HCT116 (cell line): ENCODE data around the gene ARHGAP28. TPM values are rescaled to one million over a fixed set of nuclear protein-coding genes. Genes with fewer than 3 reads are reported as not detected.

Experiments used
- ATAC-seq: fragments of 200-7000 bp; cut with Tn5 transposase; 2 replicates; pipeline ENCODE4 v1.9.1; 2020; ENCODE audit warnings: mild to moderate bottlenecking, moderate library complexity
- BruUV-seq: library from RNA; stranded (reverse); fragments of 400-500 nt; replicated peaks from 2 replicates; lab custom pipeline; 2021; lab: Mats Ljungman, UMichigan
- CTCF ChIA-PET: fragments of 300-600 bp; sonication (Branson Sonifier 250); formaldehyde crosslinking; loops from one replicate; lab custom pipeline; 2021; ENCODE audit warnings: antibody characterized with exemption; lab: Charles Lee
- POLR2A ChIA-PET: fragments of 300-600, 350-600 bp; sonication (Branson Sonifier 250); formaldehyde crosslinking; loops from one replicate; lab custom pipeline; 2021; ENCODE audit warnings: antibody characterized with exemption; lab: Charles Lee
- RAD21 ChIA-PET, 2 experiments: fragments of 300-600 bp; sonication (Branson Sonifier 250); formaldehyde crosslinking; loops; one replicate each; lab custom pipeline; 2023; ENCODE audit warnings: low total read pairs in 2 of 2; ENCODE audit not compliant: uncharacterized antibody in 2 of 2, unreplicated experiment in 2 of 2, low non-redundant PET in 1 of 2; lab: Charles Lee
- DNase-seq: peaks from one replicate; pipeline ENCODE4 v3.0.0-alpha.2; 2010; ENCODE audit warnings: low read depth, low spot score
- H2AFZ ChIP-seq: fragments of 200-600 bp; shearing (Covaris generic), sonication (generic); 2 replicates; pipeline ENCODE4 v1.6.1; 2017; ENCODE audit warnings: low read depth, mixed run types, mixed read lengths, antibody characterized with exemption, low read length; ENCODE audit not compliant: poor library complexity, severe bottlenecking
- H3K27ac ChIP-seq: 2 replicates; pipeline ENCODE4 v1.5.1; 2012; ENCODE audit warnings: low read depth, low read length
- H3K27me3 ChIP-seq: fragments of 200-600 bp; sonication (generic); 2 replicates; pipeline ENCODE4 v1.6.1; 2016; ENCODE audit warnings: mixed run types, low read length, mixed read lengths; ENCODE audit not compliant: insufficient read depth
- H3K36me3 ChIP-seq, 2 experiments: fragments of 200-500 bp in 1 of 2; fragments of 200-600 bp in 1 of 2; sonication (Bioruptor generic) in 1 of 2; sonication (generic) in 1 of 2; 2 replicates each; pipeline versions ENCODE4 v1.5.1 to v1.6.1; 2014 to 2016; ENCODE audit warnings: low read length in 2 of 2, inconsistent platforms in 1 of 2, mixed read lengths in 1 of 2, mixed run types in 1 of 2; ENCODE audit not compliant: insufficient read depth in 2 of 2, control insufficient read depth in 1 of 2
- H3K4me1 ChIP-seq, 2 experiments: fragments of 200-600 bp in 1 of 2; sonication (generic) in 1 of 2; 2 replicates each; pipeline versions ENCODE4 v1.5.1 to v1.6.1; 2012 to 2017; ENCODE audit warnings: low read length in 2 of 2, inconsistent platforms in 1 of 2, mild to moderate bottlenecking in 1 of 2, mixed read lengths in 1 of 2, mixed run types in 1 of 2, moderate library complexity in 1 of 2; ENCODE audit not compliant: insufficient read depth in 2 of 2, control insufficient read depth in 1 of 2
- H3K4me2 ChIP-seq: fragments of 200-600 bp; sonication (generic); 2 replicates; pipeline ENCODE4 v1.6.1; 2017; ENCODE audit warnings: mixed run types, low read length, mixed read lengths
- H3K4me3 ChIP-seq, 2 experiments: fragments of 200-600 bp in 1 of 2; sonication (generic) in 1 of 2; replicated peaks in 1 of 2; 2 replicates each; pipeline ENCODE4 v1.5.1; 2011 to 2016; ENCODE audit warnings: low read length in 2 of 2, control low read depth in 1 of 2, low read depth in 1 of 2, mild to moderate bottlenecking in 1 of 2, mixed read lengths in 1 of 2, mixed run types in 1 of 2
- H3K79me2 ChIP-seq: fragments of 200-600 bp; sonication (generic); 2 replicates; pipeline ENCODE4 v1.6.1; 2017; ENCODE audit warnings: mild to moderate bottlenecking, mixed run types, low read length, moderate library complexity, mixed read lengths; ENCODE audit not compliant: insufficient read depth
- H3K9ac ChIP-seq: fragments of 200-600 bp; sonication (generic); 2 replicates; pipeline ENCODE4 v1.6.1; 2016; ENCODE audit warnings: low read length, mixed read lengths
- H3K9me2 ChIP-seq: fragments of 200-600 bp; sonication (generic), shearing (Covaris generic); 2 replicates; pipeline ENCODE4 v1.6.1; 2017; ENCODE audit warnings: mixed run types, mild to moderate bottlenecking, moderate library complexity; ENCODE audit not compliant: insufficient read depth
- H3K9me3 ChIP-seq, 2 experiments: fragments of 200-500 bp in 1 of 2; fragments of 200-600 bp in 1 of 2; sonication (Bioruptor generic) in 1 of 2; sonication (generic) in 1 of 2; 2 replicates each; pipeline ENCODE4 v1.6.1; 2014 to 2017; ENCODE audit warnings: low read length in 2 of 2, mixed read lengths in 2 of 2, inconsistent platforms in 1 of 2, low read depth in 1 of 2, mild to moderate bottlenecking in 1 of 2, mixed run types in 1 of 2, moderate library complexity in 1 of 2; ENCODE audit not compliant: control insufficient read depth in 1 of 2, insufficient read depth in 1 of 2
- H4K20me1 ChIP-seq: fragments of 200-600 bp; sonication (generic), shearing (Covaris generic); 2 replicates; pipeline ENCODE4 v1.6.1; 2017; ENCODE audit warnings: mixed run types, mild to moderate bottlenecking, moderate library complexity; ENCODE audit not compliant: insufficient read depth
- ATF3 ChIP-seq: IDR thresholded peaks from 2 replicates; pipeline ENCODE4 v1.6.1; 2012
- CBX3 ChIP-seq: IDR thresholded peaks from 2 replicates; pipeline ENCODE4 v1.6.1; 2012; ENCODE audit warnings: low read depth
- EZH2phosphoT487 ChIP-seq: fragments of 200-600 bp; IDR thresholded peaks from 2 replicates; pipeline ENCODE4 v1.6.1; 2018; ENCODE audit warnings: antibody characterized with exemption, borderline replicate concordance
- JUND ChIP-seq: IDR thresholded peaks from 2 replicates; pipeline ENCODE4 v1.6.1; 2012
- POLR2AphosphoS5 ChIP-seq: IDR thresholded peaks from 2 replicates; pipeline ENCODE4 v1.6.1; 2011; ENCODE audit warnings: mild to moderate bottlenecking, low read depth, low read length, moderate library complexity
- REST ChIP-seq: IDR thresholded peaks from 2 replicates; pipeline ENCODE4 v1.6.1; 2012; ENCODE audit warnings: low read depth
- SIN3A ChIP-seq: IDR thresholded peaks from 2 replicates; pipeline ENCODE4 v1.6.1; 2012; ENCODE audit warnings: low read depth
- SP1 ChIP-seq: IDR thresholded peaks from 2 replicates; pipeline ENCODE4 v1.6.1; 2012; ENCODE audit warnings: low read depth
- SRF ChIP-seq: IDR thresholded peaks from 2 replicates; pipeline ENCODE4 v1.6.1; 2012; ENCODE audit warnings: low read depth
- intact Hi-C: fragments of 100-400 bp; cut with micrococcal nuclease; formaldehyde crosslinking; loops from 2 replicates; pipeline ENCODE4 v1.10.0; 2022
- total RNA-seq: library from RNA; stranded (reverse); gene quantifications from one replicate; pipeline ENCODE4 v1.2.1, GENCODE V29; 2021; ENCODE audit not compliant: unreplicated experiment

The ARHGAP28 gene
- total RNA-seq, 1 experiment from 2014 or later, result not detected

- TF ChIP-seq REST (no peak), POLR2AphosphoS5 (no peak), EZH2phosphoT487 (no peak), ATF3 (no peak), SIN3A (no peak), SP1 (no peak)
- TF ChIP-seq, all 23 proteins: peak for 0
These were observed 126.3 kb downstream of the ARHGAP28 start (continued) for GRCh38 chr18:6855767-6856166.

DNA sequence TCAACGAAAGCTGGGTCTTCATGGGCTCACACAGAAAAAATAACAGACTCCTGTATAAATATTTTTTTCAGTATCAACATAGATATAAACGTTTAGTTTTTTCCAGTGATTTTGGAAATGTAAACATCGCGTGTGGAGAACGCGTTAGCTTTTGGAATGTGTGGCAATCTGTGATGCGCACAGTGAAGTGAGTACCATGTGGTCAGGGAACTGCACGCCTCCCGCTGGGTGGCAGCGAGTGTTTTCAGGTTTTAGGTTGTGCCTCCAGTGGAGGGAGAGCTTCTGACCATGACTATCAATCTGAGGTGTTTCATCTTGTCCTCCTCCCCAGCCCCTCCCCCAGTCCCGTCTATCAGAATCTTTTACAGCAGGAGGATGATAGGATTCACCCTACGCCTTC lies 127.8 kb downstream of the ARHGAP28 start:
- POLR2A ChIA-PET, result no interaction called here

More for the DNA sequence above, 127.8 kb downstream of the ARHGAP28 start:
- TF ChIP-seq SRF, result no peak
- no peak for TF ChIP-seq REST
- TF ChIP-seq JUND, result no peak
- TF ChIP-seq CBX3, result no peak
- TF ChIP-seq, all 23 proteins: peak for 0
- no peaks in the 10 kb centered on the region for H3K27me3 ChIP-seq
- H3K9me2 ChIP-seq, result no peaks in the 10 kb centered on the region
- ATAC-seq, result no peak
- H3K4me1 ChIP-seq, result no peaks in the 10 kb centered on the region
- no peak overlapping the region for H3K9ac ChIP-seq
- DNase-seq, result no peak
- ChIA-PET CTCF (no interaction called here), RAD21 (no interaction called here)
- H3K79me2 ChIP-seq, result no peaks in the 10 kb centered on the region
- H3K9me3 ChIP-seq, result peaks cover 5 to 35% of the 10 kb centered on the region in 2 experiments; a peak in 2 of 4 replicates
- no peaks in the 10 kb centered on the region for H3K36me3 ChIP-seq
- no TSS peak for BruUV-seq
- H3K27ac ChIP-seq, result no peak overlapping the region
- no peaks in the 10 kb centered on the region for H4K20me1 ChIP-seq
- H3K4me3 ChIP-seq, result no peak overlapping the region
- intact Hi-C loops, result no loop called here
- no peak overlapping the region for H2AFZ ChIP-seq
- H3K4me2 ChIP-seq, result no peak overlapping the region
